ENCODE measurements around the gene AFF1.

AFF1 gene

DNA sequence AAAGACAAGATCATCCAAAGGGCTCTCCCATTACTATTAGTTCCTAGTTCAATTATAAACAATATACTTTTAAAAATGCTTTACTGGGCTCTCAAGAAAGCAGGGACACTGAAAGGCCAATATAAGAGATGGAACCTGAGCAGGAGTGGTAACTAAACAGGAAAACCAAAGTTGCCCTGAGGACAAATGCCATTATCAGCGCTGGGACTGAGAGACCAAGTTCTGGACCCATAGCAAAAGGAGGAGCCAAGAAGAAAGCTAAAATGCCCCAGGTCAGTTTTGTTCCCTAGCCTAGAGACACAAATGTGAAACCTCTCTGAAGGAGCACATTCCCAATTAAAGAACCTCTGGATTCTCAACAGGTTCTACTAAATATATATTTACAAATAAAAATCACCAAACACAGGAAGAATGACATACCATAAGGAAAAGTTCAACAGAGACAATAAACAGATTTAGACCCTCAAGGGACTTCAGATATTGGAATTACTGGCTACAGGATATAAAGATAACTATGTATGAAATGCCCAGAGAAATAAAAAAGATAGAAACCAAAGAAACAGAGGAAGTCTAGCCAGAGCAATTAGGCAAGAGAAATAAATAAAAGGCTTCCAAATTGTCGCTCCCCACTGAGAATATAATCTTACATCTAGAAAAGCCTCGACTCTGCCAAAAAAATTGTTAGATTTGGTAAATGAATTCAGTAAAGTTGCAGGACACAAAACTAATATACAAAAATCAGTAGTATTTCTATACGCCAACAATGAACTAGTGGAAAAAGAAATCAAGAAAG is 218.5 kb downstream of the AFF1 start:
- no peaks in the 10 kb centered on the region for H3K27me3 ChIP-seq (ENCODE audit: low read length)
- no peaks in the 10 kb centered on the region for H3K79me2 ChIP-seq (ENCODE audit: insufficient read depth, low read length)
- H4K20me1 ChIP-seq (ENCODE audit: low read depth, low read length), result no peaks in the 10 kb centered on the region

DNA sequence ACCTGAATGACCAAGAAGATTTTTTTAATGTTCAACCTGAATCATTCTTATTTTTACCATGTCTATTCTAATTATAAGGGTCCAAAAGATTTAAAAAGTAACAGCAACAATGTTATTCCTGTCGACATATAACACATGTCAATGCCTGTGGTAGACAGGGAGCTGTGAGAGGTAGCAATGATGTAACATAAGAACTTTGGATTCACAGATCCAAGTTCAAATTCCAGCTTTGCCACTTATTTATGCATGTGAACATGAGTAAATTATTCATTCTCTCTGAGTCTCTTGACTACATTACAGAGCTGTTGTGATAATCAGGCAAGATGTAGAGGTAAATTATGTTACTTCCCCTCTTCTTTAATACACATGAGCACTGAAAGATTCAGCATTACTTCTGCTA is 231.1 kb downstream of the AFF1 start:
- no peaks in the 10 kb centered on the region for H3K27me3 ChIP-seq (ENCODE audit: low read length)
- TF ChIP-seq, protein P1, sequence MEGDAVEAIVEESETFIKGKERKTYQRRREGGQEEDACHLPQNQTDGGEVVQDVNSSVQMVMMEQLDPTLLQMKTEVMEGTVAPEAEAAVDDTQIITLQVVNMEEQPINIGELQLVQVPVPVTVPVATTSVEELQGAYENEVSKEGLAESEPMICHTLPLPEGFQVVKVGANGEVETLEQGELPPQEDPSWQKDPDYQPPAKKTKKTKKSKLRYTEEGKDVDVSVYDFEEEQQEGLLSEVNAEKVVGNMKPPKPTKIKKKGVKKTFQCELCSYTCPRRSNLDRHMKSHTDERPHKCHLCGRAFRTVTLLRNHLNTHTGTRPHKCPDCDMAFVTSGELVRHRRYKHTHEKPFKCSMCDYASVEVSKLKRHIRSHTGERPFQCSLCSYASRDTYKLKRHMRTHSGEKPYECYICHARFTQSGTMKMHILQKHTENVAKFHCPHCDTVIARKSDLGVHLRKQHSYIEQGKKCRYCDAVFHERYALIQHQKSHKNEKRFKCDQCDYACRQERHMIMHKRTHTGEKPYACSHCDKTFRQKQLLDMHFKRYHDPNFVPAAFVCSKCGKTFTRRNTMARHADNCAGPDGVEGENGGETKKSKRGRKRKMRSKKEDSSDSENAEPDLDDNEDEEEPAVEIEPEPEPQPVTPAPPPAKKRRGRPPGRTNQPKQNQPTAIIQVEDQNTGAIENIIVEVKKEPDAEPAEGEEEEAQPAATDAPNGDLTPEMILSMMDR (IDR thresholded peaks at IDR 0.05; ENCODE audit: insufficient read depth, low read length, poor library complexity, severe bottlenecking), result no peak
- no peak for TF ChIP-seq EZH2phosphoT487 (conservative IDR thresholded peaks at IDR 0.05; ENCODE audit: low read length)
- no peak overlapping the region for H3K4me2 ChIP-seq (ENCODE audit: low read depth, low read length, poor library complexity, severe bottlenecking)
- no peaks in the 10 kb centered on the region for H3F3A ChIP-seq (ENCODE audit: insufficient read depth)
- H3K4me3 ChIP-seq (ENCODE audit: insufficient read depth, low read length, poor library complexity, severe bottlenecking), result no peak overlapping the region
- no peaks in the 10 kb centered on the region for H4K20me1 ChIP-seq (ENCODE audit: low read depth, low read length)
- no peaks in the 10 kb centered on the region for H3K36me3 ChIP-seq (ENCODE audit: low read length)
- H3K27ac ChIP-seq (ENCODE audit: low read depth, low read length), result no peak overlapping the region
- no peaks in the 10 kb centered on the region for H3K9me2 ChIP-seq (replicated peaks; ENCODE audit: insufficient read depth, low read length)
- no peaks in the 10 kb centered on the region for H3K79me2 ChIP-seq (ENCODE audit: insufficient read depth, low read length)
- H3K9me3 ChIP-seq (ENCODE audit: insufficient read depth, low read length), result no peaks in the 10 kb centered on the region
- no peak overlapping the region for H2AFZ ChIP-seq (ENCODE audit: low read depth, low read length, severe bottlenecking)
- H3K9ac ChIP-seq (ENCODE audit: low read length), result no peak overlapping the region

More for the DNA sequence above, 218.5 kb downstream of the AFF1 start:
- Histone ChIP-seq H3K9me2 (replicated peaks; ENCODE audit: insufficient read depth, low read length) (no peaks in the 10 kb centered on the region), H3K4me3 (ENCODE audit: insufficient read depth, low read length, poor library complexity, severe bottlenecking) (no peak overlapping the region), H3K36me3 (ENCODE audit: low read length) (no peaks in the 10 kb centered on the region), H3K9ac (ENCODE audit: low read length) (no peak overlapping the region), H3K27ac (ENCODE audit: low read depth, low read length) (no peak overlapping the region), H3F3A (ENCODE audit: insufficient read depth) (no peaks in the 10 kb centered on the region), H3K9me3 (ENCODE audit: insufficient read depth, low read length) (no peaks in the 10 kb centered on the region), H3K4me2 (ENCODE audit: low read depth, low read length, poor library complexity, severe bottlenecking) (no peak overlapping the region), H2AFZ (ENCODE audit: low read depth, low read length, severe bottlenecking) (no peak overlapping the region)
- no peak for TF ChIP-seq EZH2phosphoT487 (conservative IDR thresholded peaks at IDR 0.05; ENCODE audit: low read length)
- TF ChIP-seq, protein P1 (IDR thresholded peaks at IDR 0.05; ENCODE audit: insufficient read depth, low read length, poor library complexity, severe bottlenecking), result no peak

DNA sequence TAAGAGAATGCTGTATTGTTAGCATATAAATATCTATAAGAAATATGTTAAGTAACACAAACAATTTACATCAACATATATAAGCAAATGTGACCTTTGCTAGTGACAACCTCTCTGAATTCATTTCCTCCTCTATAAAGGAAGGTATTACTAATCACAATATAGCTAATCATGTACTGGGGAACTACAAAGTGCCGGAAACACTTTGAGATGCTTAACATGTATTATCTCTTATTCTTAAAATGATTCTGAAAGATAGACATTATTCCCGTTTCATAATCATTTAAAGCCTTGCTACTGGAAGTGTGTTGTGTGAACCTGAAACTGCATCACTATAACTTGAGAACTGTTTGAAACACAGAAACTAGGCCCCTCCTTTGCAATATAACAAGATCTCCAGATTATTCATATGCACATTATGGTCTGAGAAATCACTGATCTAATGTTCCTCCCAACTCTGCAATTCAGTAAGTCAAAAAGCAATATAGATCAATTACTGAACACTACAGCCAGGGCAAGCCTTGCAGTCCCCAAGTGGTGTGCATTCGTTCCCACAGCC is 231.6 kb downstream of the AFF1 start:
- H3K9ac ChIP-seq (ENCODE audit: low read length), result no peak overlapping the region
- no peaks in the 10 kb centered on the region for H4K20me1 ChIP-seq (ENCODE audit: low read depth, low read length)
- H3K9me3 ChIP-seq (ENCODE audit: insufficient read depth, low read length), result no peaks in the 10 kb centered on the region
- no peaks in the 10 kb centered on the region for H3F3A ChIP-seq (ENCODE audit: insufficient read depth)
- no peak overlapping the region for H3K4me2 ChIP-seq (ENCODE audit: low read depth, low read length, poor library complexity, severe bottlenecking)
- H3K27me3 ChIP-seq (ENCODE audit: low read length), result no peaks in the 10 kb centered on the region
- H3K79me2 ChIP-seq (ENCODE audit: insufficient read depth, low read length), result no peaks in the 10 kb centered on the region
- H3K9me2 ChIP-seq (replicated peaks; ENCODE audit: insufficient read depth, low read length), result no peaks in the 10 kb centered on the region
- TF ChIP-seq, protein P1 (IDR thresholded peaks at IDR 0.05; ENCODE audit: insufficient read depth, low read length, poor library complexity, severe bottlenecking), result no peak
- TF ChIP-seq EZH2phosphoT487 (conservative IDR thresholded peaks at IDR 0.05; ENCODE audit: low read length), result no peak
- no peak overlapping the region for H3K27ac ChIP-seq (ENCODE audit: low read depth, low read length)
- no peak overlapping the region for H3K4me3 ChIP-seq (ENCODE audit: insufficient read depth, low read length, poor library complexity, severe bottlenecking)
- no peaks in the 10 kb centered on the region for H3K36me3 ChIP-seq (ENCODE audit: low read length)
- no peak overlapping the region for H2AFZ ChIP-seq (ENCODE audit: low read depth, low read length, severe bottlenecking)
